ENCODE results near the gene ICE2. TPM values are rescaled to one million over a fixed set of nuclear protein-coding genes. Genes with fewer than 3 reads are reported as not detected.

Gene ICE2
- total RNA-seq, 1 experiment from 2014 or later: 42.3 TPM

- H3K27me3 Mint-ChIP-seq (ENCODE audit: insufficient read depth, unreplicated experiment): no peaks in the 10 kb centered on the region
- Histone ChIP-seq H3K9me3 (no peaks in the 10 kb centered on the region), H3K4me3 (ENCODE audit: low read depth, low read length) (no peak overlapping the region), H3K36me3 (ENCODE audit: control insufficient read depth, insufficient read depth, low read length) (no peaks in the 10 kb centered on the region), H3K4me1 (peaks cover 23% of the 10 kb centered on the region), H3K27me3 (replicated peaks; ENCODE audit: control insufficient read depth, insufficient read depth, low read length) (no peaks in the 10 kb centered on the region)
- peaks cover 26% of the 10 kb centered on the region for H3K36me3 Mint-ChIP-seq (ENCODE audit: insufficient read depth, unreplicated experiment)
- H3K4me3 Mint-ChIP-seq (ENCODE audit: unreplicated experiment): no peak overlapping the region
- intact Hi-C loops (cut with micrococcal nuclease; ENCODE audit: unreplicated experiment): no loop called here
- H3K9me3 Mint-ChIP-seq (ENCODE audit: unreplicated experiment): no peaks in the 10 kb centered on the region
- H3K4me1 Mint-ChIP-seq (ENCODE audit: low read depth, unreplicated experiment): peaks cover 6% of the 10 kb centered on the region
- TF ChIP-seq, protein P1, sequence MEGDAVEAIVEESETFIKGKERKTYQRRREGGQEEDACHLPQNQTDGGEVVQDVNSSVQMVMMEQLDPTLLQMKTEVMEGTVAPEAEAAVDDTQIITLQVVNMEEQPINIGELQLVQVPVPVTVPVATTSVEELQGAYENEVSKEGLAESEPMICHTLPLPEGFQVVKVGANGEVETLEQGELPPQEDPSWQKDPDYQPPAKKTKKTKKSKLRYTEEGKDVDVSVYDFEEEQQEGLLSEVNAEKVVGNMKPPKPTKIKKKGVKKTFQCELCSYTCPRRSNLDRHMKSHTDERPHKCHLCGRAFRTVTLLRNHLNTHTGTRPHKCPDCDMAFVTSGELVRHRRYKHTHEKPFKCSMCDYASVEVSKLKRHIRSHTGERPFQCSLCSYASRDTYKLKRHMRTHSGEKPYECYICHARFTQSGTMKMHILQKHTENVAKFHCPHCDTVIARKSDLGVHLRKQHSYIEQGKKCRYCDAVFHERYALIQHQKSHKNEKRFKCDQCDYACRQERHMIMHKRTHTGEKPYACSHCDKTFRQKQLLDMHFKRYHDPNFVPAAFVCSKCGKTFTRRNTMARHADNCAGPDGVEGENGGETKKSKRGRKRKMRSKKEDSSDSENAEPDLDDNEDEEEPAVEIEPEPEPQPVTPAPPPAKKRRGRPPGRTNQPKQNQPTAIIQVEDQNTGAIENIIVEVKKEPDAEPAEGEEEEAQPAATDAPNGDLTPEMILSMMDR (IDR thresholded peaks at IDR 0.05; ENCODE audit: insufficient read depth in 1 of 2, low read depth in 1 of 2, low read length in 1 of 2, severe bottlenecking in 1 of 2, unreplicated experiment in 1 of 2): no peak
- DNase-seq: no peak
- CTCF ChIA-PET: no interaction called here
- POLR2A ChIA-PET: no interaction called here
- no TSS peak for BruUV-seq (replicated peaks)
- H3K27ac Mint-ChIP-seq (ENCODE audit: unreplicated experiment): no peak overlapping the region
Observed at GRCh38 chr15:60460931-60461330, 18.0 kb downstream of the ICE2 start.

DNA sequence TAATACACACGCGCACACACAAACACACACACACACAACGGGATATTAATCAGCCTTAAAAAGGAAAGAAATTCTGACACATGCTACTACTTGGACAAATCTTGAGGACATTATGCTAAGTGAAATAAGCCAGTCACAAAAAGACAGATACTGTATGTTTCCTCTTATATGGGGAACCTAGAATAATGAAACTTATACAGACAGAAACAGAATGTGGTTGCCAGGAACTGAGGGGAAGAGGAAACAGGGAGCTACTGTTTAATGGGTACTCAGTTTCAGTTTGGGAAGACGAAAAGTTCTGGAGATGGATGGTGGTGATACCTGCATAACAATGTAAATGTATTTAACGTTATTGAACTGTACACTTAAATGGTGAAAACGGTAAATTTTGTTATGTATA is 20.2 kb downstream of the ICE2 start:
- Histone ChIP-seq H3K36me3 (ENCODE audit: control insufficient read depth, insufficient read depth, low read length) (no peaks in the 10 kb centered on the region), H3K9me3 (no peaks in the 10 kb centered on the region), H3K4me3 (ENCODE audit: low read depth, low read length) (no peak overlapping the region), H3K27me3 (replicated peaks; ENCODE audit: control insufficient read depth, insufficient read depth, low read length) (no peaks in the 10 kb centered on the region), H3K4me1 (peaks cover 23% of the 10 kb centered on the region)
- no peaks in the 10 kb centered on the region for H3K27me3 Mint-ChIP-seq (ENCODE audit: insufficient read depth, unreplicated experiment)
- H3K9me3 Mint-ChIP-seq (ENCODE audit: unreplicated experiment): no peaks in the 10 kb centered on the region
- H3K4me3 Mint-ChIP-seq (ENCODE audit: unreplicated experiment): no peak overlapping the region
- no peak for DNase-seq
- TF ChIP-seq, protein P1 (IDR thresholded peaks at IDR 0.05; ENCODE audit: insufficient read depth in 1 of 2, low read depth in 1 of 2, low read length in 1 of 2, severe bottlenecking in 1 of 2, unreplicated experiment in 1 of 2): no peak
- ChIA-PET POLR2A (no interaction called here), CTCF (no interaction called here)
- H3K36me3 Mint-ChIP-seq (ENCODE audit: insufficient read depth, unreplicated experiment): peaks cover 20% of the 10 kb centered on the region
- peaks cover 6% of the 10 kb centered on the region for H3K4me1 Mint-ChIP-seq (ENCODE audit: low read depth, unreplicated experiment)
- intact Hi-C loops (cut with micrococcal nuclease; ENCODE audit: unreplicated experiment): loop anchor here (5.0 kb wide), 1 partner anchor 61 kb away; the partner anchor contains the start of gene ANXA2
- BruUV-seq (replicated peaks): no TSS peak
- no peak overlapping the region for H3K27ac Mint-ChIP-seq (ENCODE audit: unreplicated experiment)

- peaks cover 6% of the 10 kb centered on the region for H3K4me1 Mint-ChIP-seq (ENCODE audit: low read depth, unreplicated experiment)
- peaks cover 21% of the 10 kb centered on the region for H3K36me3 Mint-ChIP-seq (ENCODE audit: insufficient read depth, unreplicated experiment)
- CTCF ChIA-PET: no interaction called here
- H3K4me3 Mint-ChIP-seq (ENCODE audit: unreplicated experiment): no peak overlapping the region
- no TSS peak for BruUV-seq (replicated peaks)
- H3K36me3 ChIP-seq (ENCODE audit: control insufficient read depth, insufficient read depth, low read length): no peaks in the 10 kb centered on the region
- no peaks in the 10 kb centered on the region for H3K9me3 Mint-ChIP-seq (ENCODE audit: unreplicated experiment)
- TF ChIP-seq, protein P1 (IDR thresholded peaks at IDR 0.05; ENCODE audit: insufficient read depth in 1 of 2, low read depth in 1 of 2, low read length in 1 of 2, severe bottlenecking in 1 of 2, unreplicated experiment in 1 of 2): no peak
- H3K9me3 ChIP-seq: no peaks in the 10 kb centered on the region
- no peak for DNase-seq
- intact Hi-C loops (cut with micrococcal nuclease; ENCODE audit: unreplicated experiment): loop anchor here (5.0 kb wide), 1 partner anchor 61 kb away; the partner anchor contains the start of gene ANXA2
- POLR2A ChIA-PET: no interaction called here
- peaks cover 23% of the 10 kb centered on the region for H3K4me1 ChIP-seq
- H3K27ac Mint-ChIP-seq (ENCODE audit: unreplicated experiment): no peak overlapping the region
- no peaks in the 10 kb centered on the region for H3K27me3 Mint-ChIP-seq (ENCODE audit: insufficient read depth, unreplicated experiment)
- H3K4me3 ChIP-seq (ENCODE audit: low read depth, low read length): no peak overlapping the region
- H3K27me3 ChIP-seq (replicated peaks; ENCODE audit: control insufficient read depth, insufficient read depth, low read length): no peaks in the 10 kb centered on the region
Observed at GRCh38 chr15:60457985-60458384, 21.0 kb downstream of the ICE2 start.
